ENCODE results near the gene TBC1D22A. TPM values are rescaled to one million over a fixed set of nuclear protein-coding genes. Genes with fewer than 3 reads are reported as not detected.
A peak's percentile ranks its signal among the peaks of the same experiment; 100 is the strongest.

Gene TBC1D22A
- total and polyA plus RNA-seq, 11 donors, result 9.4 to 30.7 (median 18.6) TPM

DNA sequence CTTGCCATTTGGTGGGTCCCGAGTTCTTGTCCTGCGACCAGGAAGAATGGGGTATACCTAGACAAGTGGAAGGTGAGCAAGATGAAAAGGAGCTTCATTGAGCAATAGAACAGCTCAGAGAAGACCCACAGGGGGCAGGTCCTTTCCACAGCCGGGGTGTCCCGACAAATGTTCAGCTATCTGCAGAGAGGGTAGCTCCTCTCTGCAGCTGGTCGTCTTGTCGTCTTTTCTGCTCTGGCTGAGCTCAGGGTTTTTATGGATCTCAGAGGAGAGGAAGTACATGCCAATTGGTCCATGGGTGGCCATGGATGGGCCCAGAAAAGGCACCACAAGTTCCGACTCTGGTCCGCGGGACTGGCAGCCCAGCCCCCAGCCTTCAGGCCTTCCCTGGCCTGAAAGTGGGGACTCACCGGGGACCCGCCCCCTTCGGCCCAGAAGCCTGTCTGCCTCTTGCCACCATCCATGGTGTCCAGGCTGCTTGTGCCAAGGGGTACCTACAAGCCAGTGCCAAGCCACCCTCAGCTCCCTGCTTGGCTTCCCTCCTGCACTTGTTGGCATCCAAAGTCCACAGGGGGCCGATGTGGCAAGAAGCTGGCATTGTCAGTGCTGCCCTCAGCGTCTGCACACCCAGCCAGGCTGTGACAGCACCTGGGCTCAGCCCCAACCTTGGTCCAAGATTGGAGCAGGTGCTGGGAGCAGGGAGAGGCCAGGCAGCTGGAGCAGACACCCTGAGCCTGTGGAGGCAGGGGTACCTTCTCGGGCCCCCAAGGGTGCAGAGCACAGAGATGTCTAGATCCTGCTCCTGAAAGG, 438.9 kb downstream of the TBC1D22A start:
- H3K4me1 ChIP-seq, result peaks cover 0 to 7% (median 0%) of the 10 kb centered on the region in 12 donors
- peak in 2 of 5 donors; percentile 4 to 51 for DNase-seq
- intact Hi-C loops (cut with DNase I), result no loop called here
- no peak for ATAC-seq
- no peak overlapping the region for H3K4me3 ChIP-seq
- WGBS, 4 donors, result 89 to 92% (median 91%) methylated on average over 14 to 15 of the region's 15 CpGs
- H3K27me3 ChIP-seq, result peaks cover 0 to 29% (median 0%) of the 10 kb centered on the region in 9 donors
- TF ChIP-seq POLR2A (IDR thresholded peaks at IDR 0.05), result no peak
- TF ChIP-seq, protein P1, sequence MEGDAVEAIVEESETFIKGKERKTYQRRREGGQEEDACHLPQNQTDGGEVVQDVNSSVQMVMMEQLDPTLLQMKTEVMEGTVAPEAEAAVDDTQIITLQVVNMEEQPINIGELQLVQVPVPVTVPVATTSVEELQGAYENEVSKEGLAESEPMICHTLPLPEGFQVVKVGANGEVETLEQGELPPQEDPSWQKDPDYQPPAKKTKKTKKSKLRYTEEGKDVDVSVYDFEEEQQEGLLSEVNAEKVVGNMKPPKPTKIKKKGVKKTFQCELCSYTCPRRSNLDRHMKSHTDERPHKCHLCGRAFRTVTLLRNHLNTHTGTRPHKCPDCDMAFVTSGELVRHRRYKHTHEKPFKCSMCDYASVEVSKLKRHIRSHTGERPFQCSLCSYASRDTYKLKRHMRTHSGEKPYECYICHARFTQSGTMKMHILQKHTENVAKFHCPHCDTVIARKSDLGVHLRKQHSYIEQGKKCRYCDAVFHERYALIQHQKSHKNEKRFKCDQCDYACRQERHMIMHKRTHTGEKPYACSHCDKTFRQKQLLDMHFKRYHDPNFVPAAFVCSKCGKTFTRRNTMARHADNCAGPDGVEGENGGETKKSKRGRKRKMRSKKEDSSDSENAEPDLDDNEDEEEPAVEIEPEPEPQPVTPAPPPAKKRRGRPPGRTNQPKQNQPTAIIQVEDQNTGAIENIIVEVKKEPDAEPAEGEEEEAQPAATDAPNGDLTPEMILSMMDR (IDR thresholded peaks at IDR 0.05), result no peak
- no peak overlapping the region for H3K27ac ChIP-seq
- H3K9me3 ChIP-seq, result no peaks in the 10 kb centered on the region
- no peaks in the 10 kb centered on the region for H3K36me3 ChIP-seq

DNA sequence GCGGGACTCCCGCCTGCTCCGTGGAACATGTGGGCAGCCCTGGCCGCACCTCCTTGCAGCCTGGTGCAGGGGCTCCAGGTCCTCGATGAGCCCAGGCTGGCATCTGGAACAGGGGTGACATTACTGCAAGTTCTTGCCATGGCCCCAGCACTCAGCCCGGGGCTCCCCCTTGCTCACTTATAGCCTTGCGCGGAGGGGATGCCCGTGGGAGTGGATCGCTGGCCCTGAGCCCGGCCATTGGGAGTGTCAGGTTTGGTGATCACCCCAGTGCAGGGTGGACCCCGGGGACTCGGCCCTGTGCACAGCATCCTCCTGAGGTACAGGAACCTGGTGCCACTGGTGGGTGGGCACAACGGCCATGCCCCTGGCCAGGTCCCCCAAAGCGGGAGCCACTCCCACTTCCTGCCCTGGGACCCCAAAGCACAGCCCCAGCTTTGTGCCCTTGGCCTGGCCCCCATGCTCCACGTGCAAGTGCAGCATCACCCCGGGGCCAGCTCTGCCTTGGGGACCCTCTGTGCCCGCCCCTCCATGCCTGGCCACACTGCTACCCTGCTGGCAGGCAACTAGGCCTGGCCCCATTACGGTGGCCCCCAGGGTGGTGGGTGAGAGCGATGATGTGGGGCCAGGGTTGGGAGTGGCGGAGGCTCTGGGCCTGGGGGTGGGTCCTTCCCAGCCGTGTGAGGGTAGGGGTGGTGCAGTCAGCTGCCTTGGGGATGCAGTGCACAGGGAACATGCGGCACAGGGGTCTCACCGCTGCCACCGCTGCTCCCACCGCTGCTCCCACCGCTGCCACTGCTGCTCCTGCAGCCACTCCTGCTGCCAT, 439.8 kb downstream of the TBC1D22A start:
- TF ChIP-seq, protein P1 (IDR thresholded peaks at IDR 0.05), result no peak
- no peak for TF ChIP-seq POLR2A (IDR thresholded peaks at IDR 0.05)
- 90 to 98% (median 90%) methylated on average over 9 to 27 of the region's 27 CpGs for WGBS, 4 donors
- Histone ChIP-seq H3K4me1 (peaks cover 0 to 7% (median 0%) of the 10 kb centered on the region in 12 donors), H3K9me3 (no peaks in the 10 kb centered on the region), H3K36me3 (no peaks in the 10 kb centered on the region), H3K27me3 (peaks cover 0 to 30% (median 0%) of the 10 kb centered on the region in 9 donors), H3K4me3 (no peak overlapping the region), H3K27ac (no peak overlapping the region)
- peak in 1 of 5 donors; percentile 57 for DNase-seq
- no peak for ATAC-seq
- intact Hi-C loops (cut with DNase I), result no loop called here

DNA sequence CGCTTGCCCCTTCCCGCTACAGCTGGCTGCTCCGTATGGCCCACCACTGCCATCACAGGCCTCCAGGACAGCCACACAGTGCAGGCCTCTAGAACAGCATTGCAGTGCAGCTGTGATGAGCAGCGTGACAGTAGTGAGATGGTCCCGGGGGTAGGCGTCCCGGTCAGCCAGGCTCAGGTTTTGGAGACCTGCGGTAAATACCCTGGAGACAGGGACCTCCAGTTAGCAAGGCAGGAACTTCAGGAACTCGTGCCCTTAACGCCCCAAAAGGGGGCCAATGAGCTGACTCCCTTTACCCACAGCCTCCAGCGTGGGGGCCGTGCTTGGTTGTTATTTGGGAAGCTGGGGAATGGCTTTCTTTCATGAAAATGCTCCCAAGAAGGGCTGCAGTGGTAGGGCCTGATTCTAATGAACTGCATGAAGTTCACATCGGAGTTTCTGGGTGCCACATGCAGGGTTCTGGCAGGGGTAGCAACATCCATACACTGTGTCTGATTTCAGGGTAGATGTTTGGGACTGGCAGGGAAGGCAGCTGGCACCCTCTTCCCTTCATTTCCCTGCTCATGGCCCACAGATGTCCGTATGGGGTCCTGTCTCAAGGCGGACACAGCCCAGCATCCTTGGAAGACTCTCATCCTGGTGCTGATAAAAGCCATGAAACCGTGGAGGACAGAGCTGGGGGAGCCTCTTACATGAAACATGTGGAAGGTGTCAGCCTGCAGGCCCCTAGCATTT, 440.5 kb downstream of the TBC1D22A start:
- TF ChIP-seq POLR2A (IDR thresholded peaks at IDR 0.05), result no peak
- TF ChIP-seq, protein P1 (IDR thresholded peaks at IDR 0.05), result no peak
- intact Hi-C loops (cut with DNase I), result no loop called here
- Histone ChIP-seq H3K27me3 (peaks cover 0 to 29% (median 0%) of the 10 kb centered on the region in 9 donors), H3K4me3 (no peak overlapping the region), H3K27ac (no peak overlapping the region), H3K36me3 (no peaks in the 10 kb centered on the region), H3K9me3 (no peaks in the 10 kb centered on the region), H3K4me1 (peaks cover 0 to 7% (median 0%) of the 10 kb centered on the region in 12 donors)
- DNase-seq (no peak), ATAC-seq (no peak)
- 87 to 92% (median 90%) methylated on average over 12 to 16 of the region's 16 CpGs for WGBS, 4 donors

Measured in heart left ventricle (tissue), 16 donors.